ENCODE results near the gene EPS15.
A peak's percentile ranks its signal among the peaks of the same experiment; 100 is the strongest.

Gene EPS15

GRCh38 chr1:51329443-51330325, 189.4 kb downstream of the EPS15 start:
- H3K27ac ChIP-seq: no peak overlapping the region
- peak overlapping the region; percentile 22 for H3K4me3 ChIP-seq (ENCODE audit: low read depth, low read length)
- TF ChIP-seq CTCF (IDR thresholded peaks at IDR 0.05; ENCODE audit: low read depth, low read length, missing control alignments): no peak
- H3K27me3 ChIP-seq (replicated peaks): no peaks in the 10 kb centered on the region
- no peak for DNase-seq
- H3K36me3 ChIP-seq (replicated peaks): no peaks in the 10 kb centered on the region
- in situ Hi-C loops (cut with HindIII; ENCODE audit: low pct_ligation_motif_present, low sequenced_read_pairs): no loop called here

GRCh38 chr1:51328926-51329325, 190.1 kb downstream of the EPS15 start:
- Histone ChIP-seq H3K4me3 (ENCODE audit: low read depth, low read length) (no peak overlapping the region), H3K27ac (no peak overlapping the region), H3K27me3 (replicated peaks) (no peaks in the 10 kb centered on the region), H3K36me3 (replicated peaks) (no peaks in the 10 kb centered on the region)
- DNase-seq: no peak
- TF ChIP-seq CTCF (IDR thresholded peaks at IDR 0.05; ENCODE audit: low read depth, low read length, missing control alignments): no peak
- in situ Hi-C loops (cut with HindIII; ENCODE audit: low pct_ligation_motif_present, low sequenced_read_pairs): no loop called here

GRCh38 chr1:51328279-51328678, 190.8 kb downstream of the EPS15 start:
- H3K27me3 ChIP-seq (replicated peaks): no peaks in the 10 kb centered on the region
- no peak overlapping the region for H3K4me3 ChIP-seq (ENCODE audit: low read depth, low read length)
- in situ Hi-C loops (cut with HindIII; ENCODE audit: low pct_ligation_motif_present, low sequenced_read_pairs): no loop called here
- peak; percentile 33 for DNase-seq
- H3K36me3 ChIP-seq (replicated peaks): no peaks in the 10 kb centered on the region
- H3K27ac ChIP-seq: no peak overlapping the region
- no peak for TF ChIP-seq CTCF (IDR thresholded peaks at IDR 0.05; ENCODE audit: low read depth, low read length, missing control alignments)

- DNase-seq: no peak
- Histone ChIP-seq H3K27me3 (replicated peaks) (no peaks in the 10 kb centered on the region), H3K36me3 (replicated peaks) (no peaks in the 10 kb centered on the region), H3K27ac (no peak overlapping the region), H3K4me3 (ENCODE audit: low read depth, low read length) (no peak overlapping the region)
- TF ChIP-seq CTCF (IDR thresholded peaks at IDR 0.05; ENCODE audit: low read depth, low read length, missing control alignments): no peak
- in situ Hi-C loops (cut with HindIII; ENCODE audit: low pct_ligation_motif_present, low sequenced_read_pairs): no loop called here
These were observed 191.7 kb downstream of the EPS15 start for GRCh38 chr1:51327386-51327785.

GRCh38 chr1:51326839-51327238, 192.2 kb downstream of the EPS15 start:
- in situ Hi-C loops (cut with HindIII; ENCODE audit: low pct_ligation_motif_present, low sequenced_read_pairs): no loop called here

More at GRCh38 chr1:51326839-51327238, 192.2 kb downstream of the EPS15 start:
- no peak overlapping the region for H3K27ac ChIP-seq
- no peaks in the 10 kb centered on the region for H3K36me3 ChIP-seq (replicated peaks)
- DNase-seq: no peak
- H3K27me3 ChIP-seq (replicated peaks): no peaks in the 10 kb centered on the region
- TF ChIP-seq CTCF (IDR thresholded peaks at IDR 0.05; ENCODE audit: low read depth, low read length, missing control alignments): no peak
- H3K4me3 ChIP-seq (ENCODE audit: low read depth, low read length): no peak overlapping the region

All from brain microvascular endothelial cell (primary cell).